Thyroid gland (tissue), 4 donors: ENCODE measurements around the gene PHTF1. TPM values are rescaled to one million over a fixed set of nuclear protein-coding genes. Genes with fewer than 3 reads are reported as not detected.
A peak's percentile ranks its signal among the peaks of the same experiment; 100 is the strongest.

Experiments
- DNase-seq, 2 donors: peaks; one replicate each; pipeline ENCODE4 v3.0.0-alpha.2; 2019
- H3K27ac ChIP-seq, 3 donors: fragments of 200-600 bp; sonication (generic); 1 replicate in 2 of 3; 2 replicates in 1 of 3; pipeline ENCODE4 v1.5.1; 2016 to 2019; ENCODE audit warnings: mild to moderate bottlenecking in 1 of 3, moderate library complexity in 1 of 3
- H3K27me3 ChIP-seq: fragments of 200-600 bp; sonication (generic); one replicate; pipeline ENCODE4 v1.5.1; 2019
- H3K36me3 ChIP-seq, 2 donors: fragments of 200-600 bp; sonication (generic); one replicate each; pipeline ENCODE4 v1.5.1; 2016 to 2019
- H3K4me1 ChIP-seq, 2 donors: fragments of 200-600 bp; sonication (generic); one replicate each; pipeline ENCODE4 v1.5.1; 2017 to 2019
- H3K4me3 ChIP-seq, 3 donors: fragments of 200-600 bp; sonication (generic); replicated peaks in 1 of 3; 1 replicate in 2 of 3; 2 replicates in 1 of 3; pipeline ENCODE4 v1.5.1; 2016; ENCODE audit warnings: mild to moderate bottlenecking in 1 of 3
- H3K9me3 ChIP-seq: fragments of 200-600 bp; sonication (generic); one replicate; pipeline ENCODE4 v1.5.1; 2017
- POLR2A ChIP-seq, 2 donors: fragments of 450-650 bp; IDR thresholded peaks; one replicate each; pipeline ENCODE4 v1.6.1; 2017; ENCODE audit warnings: antibody characterized with exemption in 2 of 2, mild to moderate bottlenecking in 2 of 2, moderate library complexity in 1 of 2
- WGBS, 2 donors: methylation state at CpG; one replicate each; pipeline ENCODE4 v1.1.5; 2017; 5-methylcytosine and 5-hydroxymethylcytosine counted together
- intact Hi-C: fragments of 100-400 bp; cut with DNase I; formaldehyde crosslinking; loops from one replicate; pipeline ENCODE4 v1.15.1; 2023
- total RNA-seq, 4 donors: library from RNA; depleted of rRNA; stranded (reverse); fragments of >200 nt; gene quantifications; one replicate each; pipeline ENCODE4 v1.2.3, GENCODE V29; 2016
- TF ChIP-seq, protein P1 (sequence below), 6 experiments: fragments of 200-600 bp in 3 of 6; fragments of 450-650 bp in 3 of 6; sonication (generic) in 3 of 6; IDR thresholded peaks; one replicate each; pipeline ENCODE4 v1.5.1; 2016 to 2019; ENCODE audit warnings: antibody characterized with exemption in 6 of 6, mild to moderate bottlenecking in 2 of 6, inconsistent platforms in 1 of 6, moderate library complexity in 1 of 6

PHTF1 gene
- total RNA-seq, 4 donors from 2014 or later: 14.4 to 25.4 (median 20.9) TPM

DNA sequence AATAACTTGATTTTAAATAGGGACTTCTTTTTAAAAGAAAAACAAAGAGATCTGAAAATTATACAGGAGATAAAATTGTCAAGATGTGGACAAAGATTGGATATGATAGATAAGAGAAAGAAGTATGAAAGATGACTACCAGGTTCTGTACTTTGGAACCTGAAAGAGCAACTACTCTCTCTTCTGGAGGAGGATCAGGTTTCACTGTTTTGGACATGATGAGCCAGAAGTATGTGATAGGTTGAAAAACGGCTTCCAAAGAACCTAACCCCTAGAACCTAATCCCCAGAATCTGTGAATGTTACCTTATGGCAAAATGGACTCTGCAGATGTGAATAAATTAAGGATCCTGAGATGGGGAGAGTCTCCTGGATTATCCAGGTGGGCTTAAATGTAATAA, 26.8 kb upstream of the PHTF1 start:
- TF ChIP-seq, protein P1, sequence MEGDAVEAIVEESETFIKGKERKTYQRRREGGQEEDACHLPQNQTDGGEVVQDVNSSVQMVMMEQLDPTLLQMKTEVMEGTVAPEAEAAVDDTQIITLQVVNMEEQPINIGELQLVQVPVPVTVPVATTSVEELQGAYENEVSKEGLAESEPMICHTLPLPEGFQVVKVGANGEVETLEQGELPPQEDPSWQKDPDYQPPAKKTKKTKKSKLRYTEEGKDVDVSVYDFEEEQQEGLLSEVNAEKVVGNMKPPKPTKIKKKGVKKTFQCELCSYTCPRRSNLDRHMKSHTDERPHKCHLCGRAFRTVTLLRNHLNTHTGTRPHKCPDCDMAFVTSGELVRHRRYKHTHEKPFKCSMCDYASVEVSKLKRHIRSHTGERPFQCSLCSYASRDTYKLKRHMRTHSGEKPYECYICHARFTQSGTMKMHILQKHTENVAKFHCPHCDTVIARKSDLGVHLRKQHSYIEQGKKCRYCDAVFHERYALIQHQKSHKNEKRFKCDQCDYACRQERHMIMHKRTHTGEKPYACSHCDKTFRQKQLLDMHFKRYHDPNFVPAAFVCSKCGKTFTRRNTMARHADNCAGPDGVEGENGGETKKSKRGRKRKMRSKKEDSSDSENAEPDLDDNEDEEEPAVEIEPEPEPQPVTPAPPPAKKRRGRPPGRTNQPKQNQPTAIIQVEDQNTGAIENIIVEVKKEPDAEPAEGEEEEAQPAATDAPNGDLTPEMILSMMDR (IDR thresholded peaks at IDR 0.05): no peak
- no peak for TF ChIP-seq POLR2A (IDR thresholded peaks at IDR 0.05)
- no peak overlapping the region for H3K27ac ChIP-seq
- H3K4me1 ChIP-seq: peaks cover 14% of the 10 kb centered on the region in 2 donors
- H3K4me3 ChIP-seq: no peak overlapping the region
- intact Hi-C loops: no loop called here
- H3K9me3 ChIP-seq: no peaks in the 10 kb centered on the region
- no peaks in the 10 kb centered on the region for H3K27me3 ChIP-seq
- WGBS, 2 donors: 46 to 48% methylated on average over 1 of the region's 1 CpG
- no peak for DNase-seq
- no peaks in the 10 kb centered on the region for H3K36me3 ChIP-seq

GRCh38 chr1:113784104-113784779, 25.0 kb upstream of the PHTF1 start:
- Histone ChIP-seq H3K4me1 (peaks cover 14% of the 10 kb centered on the region in 2 donors), H3K27ac (no peak overlapping the region), H3K9me3 (no peaks in the 10 kb centered on the region), H3K27me3 (no peaks in the 10 kb centered on the region), H3K36me3 (no peaks in the 10 kb centered on the region), H3K4me3 (no peak overlapping the region)
- no peak for DNase-seq
- intact Hi-C loops: no loop called here
- WGBS, 2 donors: 79 to 92% methylated on average over 5 of the region's 5 CpGs
- TF ChIP-seq POLR2A (IDR thresholded peaks at IDR 0.05): no peak
- TF ChIP-seq, protein P1 (IDR thresholded peaks at IDR 0.05): no peak

DNA sequence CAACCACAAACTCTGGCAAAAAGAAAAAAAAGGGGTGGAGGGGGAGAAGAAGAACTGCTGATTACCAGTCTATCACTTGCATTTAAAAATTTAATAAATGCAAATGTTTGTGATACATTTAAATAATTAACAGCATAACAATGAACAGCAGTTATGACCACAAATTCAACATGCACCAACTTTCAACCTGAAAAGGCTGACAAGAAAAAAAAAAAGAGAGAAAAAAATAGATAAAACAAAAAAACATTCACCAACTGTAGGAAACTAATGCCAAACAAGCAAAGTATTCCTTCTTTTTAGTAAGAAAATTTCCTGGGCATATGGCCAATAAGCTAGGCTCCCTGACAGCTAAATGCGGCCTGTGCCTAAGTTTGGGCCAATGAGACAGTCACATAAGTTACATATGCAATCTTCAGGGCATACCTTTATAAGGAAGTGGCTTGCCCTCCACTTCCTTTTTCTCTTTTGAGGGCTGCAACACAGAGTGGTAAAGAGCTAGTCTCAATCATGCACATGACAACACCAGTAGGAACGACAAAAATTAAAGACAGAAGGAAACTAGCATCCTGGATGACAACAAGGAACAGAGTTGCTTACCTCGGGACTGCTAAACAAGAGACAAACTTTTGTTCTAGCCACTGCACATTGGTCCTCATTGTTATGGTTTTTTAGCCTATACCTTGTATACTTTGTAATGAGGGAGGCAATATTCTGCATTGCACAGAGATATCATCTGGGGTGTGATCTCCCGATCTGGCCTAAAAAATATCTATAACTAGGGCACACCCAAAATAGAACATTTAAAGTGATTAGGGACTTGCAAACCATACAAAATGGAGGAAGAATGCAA, 24.2 kb upstream of the PHTF1 start:
- Histone ChIP-seq H3K4me1 (peaks cover 14% of the 10 kb centered on the region in 2 donors), H3K9me3 (no peaks in the 10 kb centered on the region), H3K36me3 (no peaks in the 10 kb centered on the region), H3K27me3 (no peaks in the 10 kb centered on the region), H3K4me3 (no peak overlapping the region), H3K27ac (no peak overlapping the region)
- 54 to 75% methylated on average over 4 of the region's 4 CpGs for WGBS, 2 donors
- DNase-seq: peak; percentile 9 to 20
- intact Hi-C loops: no loop called here
- TF ChIP-seq, protein P1 (IDR thresholded peaks at IDR 0.05): no peak
- no peak for TF ChIP-seq POLR2A (IDR thresholded peaks at IDR 0.05)

GRCh38 chr1:113782406-113782805, 23.1 kb upstream of the PHTF1 start:
- DNase-seq: no peak
- 57 to 74% methylated on average over 2 of the region's 2 CpGs for WGBS, 2 donors
- no peaks in the 10 kb centered on the region for H3K36me3 ChIP-seq
- no peaks in the 10 kb centered on the region for H3K27me3 ChIP-seq
- no peaks in the 10 kb centered on the region for H3K9me3 ChIP-seq
- no peak overlapping the region for H3K4me3 ChIP-seq
- intact Hi-C loops: no loop called here
- no peak for TF ChIP-seq POLR2A (IDR thresholded peaks at IDR 0.05)
- TF ChIP-seq, protein P1 (IDR thresholded peaks at IDR 0.05): no peak
- H3K4me1 ChIP-seq: peaks cover 14% of the 10 kb centered on the region in 2 donors
- no peak overlapping the region for H3K27ac ChIP-seq
